IMR-90 (cell line): Measurements from ENCODE around the gene ADGRG2. TPM values are rescaled to one million over a fixed set of nuclear protein-coding genes. Genes with fewer than 3 reads are reported as not detected.
A peak's percentile ranks its signal among the peaks of the same experiment; 100 is the strongest.

Experiments used
- ATAC-seq: fragments of 200-7000 bp; cut with Tn5 transposase; 2 replicates; pipeline ENCODE4 v1.9.1; 2020; ENCODE audit warnings: low read depth, mild to moderate bottlenecking, moderate library complexity
- BruUV-seq: library from RNA; stranded (reverse); fragments of 400-500 nt; replicated peaks from 2 replicates; lab custom pipeline; 2021; lab: Mats Ljungman, UMichigan
- CTCF ChIA-PET: fragments of 300-600 bp; formaldehyde crosslinking; extraction: SDS; loops from one replicate; lab custom pipeline; 2021; ENCODE audit warnings: antibody characterized with exemption; lab: Yijun Ruan, JAX
- POLR2A ChIA-PET: fragments of 300-600 bp; sonication (Branson Sonifier 250); formaldehyde crosslinking; loops from one replicate; lab custom pipeline; 2022; ENCODE audit warnings: antibody characterized with exemption; ENCODE audit not compliant: unreplicated experiment; lab: Charles Lee
- DNase-seq: peaks from one replicate; pipeline ENCODE4 v3.0.0; 2013
- H2AFZ ChIP-seq: replicated peaks from 2 replicates; pipeline ENCODE3; 2013; ENCODE audit warnings: low read length, mild to moderate bottlenecking; ENCODE audit not compliant: poor library complexity
- H2AK5ac ChIP-seq: 2 replicates; pipeline ENCODE4 v1.6.1; 2013; ENCODE audit warnings: low read depth, low read length, inconsistent platforms
- H2AK9ac ChIP-seq: replicated peaks from 2 replicates; pipeline ENCODE3; 2013; ENCODE audit warnings: mild to moderate bottlenecking, low read depth, low read length, moderate library complexity; ENCODE audit not compliant: poor library complexity
- H2BK120ac ChIP-seq: 2 replicates; pipeline ENCODE4 v1.6.1; 2013; ENCODE audit warnings: low read depth, low read length, inconsistent platforms
- H2BK15ac ChIP-seq: 3 replicates; pipeline ENCODE4 v1.6.1; 2013; ENCODE audit warnings: low read depth, low read length, inconsistent platforms
- H2BK20ac ChIP-seq: 2 replicates; pipeline ENCODE4 v1.6.1; 2013; ENCODE audit warnings: low read depth, mild to moderate bottlenecking, inconsistent platforms, low read length, moderate library complexity
- H2BK5ac ChIP-seq: 2 replicates; pipeline ENCODE4 v1.6.1; 2013; ENCODE audit warnings: mild to moderate bottlenecking, low read depth, low read length, inconsistent platforms; ENCODE audit not compliant: poor library complexity, severe bottlenecking
- H3K14ac ChIP-seq: replicated peaks from 2 replicates; pipeline ENCODE4 v1.6.1; 2013; ENCODE audit warnings: low read depth, low read length, inconsistent platforms
- H3K18ac ChIP-seq: 2 replicates; pipeline ENCODE4 v1.6.1; 2013; ENCODE audit warnings: low read depth, low read length, control low read depth
- H3K23ac ChIP-seq: 2 replicates; pipeline ENCODE4 v1.6.1; 2013; ENCODE audit warnings: low read depth, low read length, inconsistent platforms
- H3K27ac ChIP-seq: 2 replicates; pipeline ENCODE4 v1.5.1; 2013; ENCODE audit warnings: mild to moderate bottlenecking, control low read depth, low read length; ENCODE audit not compliant: insufficient read depth
- H3K27me3 ChIP-seq: 2 replicates; pipeline ENCODE4 v1.6.1; 2013; ENCODE audit warnings: low read length; ENCODE audit not compliant: control insufficient read depth, insufficient read depth
- H3K36me3 ChIP-seq: 2 replicates; pipeline ENCODE4 v1.6.1; 2013; ENCODE audit warnings: low read length, mixed read lengths; ENCODE audit not compliant: control insufficient read depth, insufficient read depth
- H3K4ac ChIP-seq: 2 replicates; pipeline ENCODE4 v1.6.1; 2013; ENCODE audit warnings: low read depth, low read length, inconsistent platforms
- H3K4me1 ChIP-seq: 2 replicates; pipeline ENCODE4 v1.6.1; 2013; ENCODE audit warnings: low read length, mixed read lengths; ENCODE audit not compliant: control insufficient read depth, insufficient read depth
- H3K4me2 ChIP-seq: 2 replicates; pipeline ENCODE4 v1.6.1; 2013; ENCODE audit warnings: low read depth, mild to moderate bottlenecking, control low read depth, low read length, moderate library complexity
- H3K4me3 ChIP-seq: 2 replicates; pipeline ENCODE4 v1.5.1; 2013; ENCODE audit warnings: low read depth, mild to moderate bottlenecking, control low read depth, low read length, moderate library complexity; ENCODE audit not compliant: insufficient read depth
- H3K56ac ChIP-seq: 2 replicates; pipeline ENCODE4 v1.6.1; 2013; ENCODE audit warnings: low read length, inconsistent platforms; ENCODE audit not compliant: insufficient read depth; ENCODE audit errors: extremely low read depth
- H3K79me1 ChIP-seq, 2 experiments: 2 replicates each; pipeline ENCODE4 v1.6.1; 2013; ENCODE audit warnings: low read length in 2 of 2, inconsistent platforms in 1 of 2, low read depth in 1 of 2
- H3K9ac ChIP-seq: 2 replicates; pipeline ENCODE4 v1.6.1; 2013; ENCODE audit warnings: low read depth, low read length, control low read depth
- H3K9me1 ChIP-seq: 2 replicates; pipeline ENCODE4 v1.6.1; 2013; ENCODE audit warnings: low read length, inconsistent platforms; ENCODE audit not compliant: insufficient read depth
- H3K9me3 ChIP-seq: 2 replicates; pipeline ENCODE4 v1.6.1; 2013; ENCODE audit warnings: low read length; ENCODE audit not compliant: control insufficient read depth, insufficient read depth
- H4K20me1 ChIP-seq: 2 replicates; pipeline ENCODE4 v1.6.1; 2013; ENCODE audit warnings: low read length, inconsistent platforms; ENCODE audit not compliant: insufficient read depth
- H4K5ac ChIP-seq: 2 replicates; pipeline ENCODE4 v1.6.1; 2013; ENCODE audit warnings: mild to moderate bottlenecking, low read depth, low read length, control low read depth
- H4K8ac ChIP-seq, 2 experiments: 2 replicates each; pipeline ENCODE4 v1.6.1; 2013; ENCODE audit warnings: low read depth in 2 of 2, low read length in 2 of 2, control low read depth in 1 of 2, inconsistent platforms in 1 of 2
- H4K91ac ChIP-seq: 2 replicates; pipeline ENCODE4 v1.6.1; 2013; ENCODE audit warnings: low read depth, low read length, inconsistent platforms; ENCODE audit not compliant: insufficient read depth
- FOS ChIP-seq: fragments of 150-350 bp; IDR thresholded peaks from 2 replicates; pipeline ENCODE4 v1.6.1; 2016; ENCODE audit warnings: low read depth, low read length
- MXI1 ChIP-seq: IDR thresholded peaks from 2 replicates; pipeline ENCODE4 v1.6.1; 2012; ENCODE audit warnings: low read depth, mild to moderate bottlenecking, low read length, moderate library complexity, borderline replicate concordance
- SMC3 ChIP-seq: fragments of 150-350 bp; IDR thresholded peaks from 2 replicates; pipeline ENCODE4 v1.6.1; 2016; ENCODE audit warnings: low read depth, mild to moderate bottlenecking, antibody characterized with exemption, low read length, moderate library complexity
- WGBS, 2 experiments: methylation state at CpG; one replicate each; pipeline versions ENCODE4 v1.1.5 to v1.1.7; 2013; ENCODE audit warnings: missing lambda C conversion rate in 2 of 2; ENCODE audit not compliant: insufficient read length in 1 of 2; ENCODE audit errors: extremely low coverage in 2 of 2; 5-methylcytosine and 5-hydroxymethylcytosine counted together
- dilution Hi-C: fragments of 300-500 bp; cut with HindIII; formaldehyde crosslinking; loops from one replicate; pipeline ENCODE4 v1.14.3; 2018; ENCODE audit warnings: low sequenced_read_pairs; ENCODE audit not compliant: unreplicated experiment
- in situ Hi-C: fragments of 300-500 bp; cut with MboI; formaldehyde crosslinking; loops from 3 replicates; pipeline ENCODE4 v1.14.3; 2019; ENCODE audit warnings: low sequenced_read_pairs, inconsistent platforms, mixed read lengths
- intact Hi-C: fragments of 100-400 bp; cut with micrococcal nuclease; formaldehyde crosslinking; loops from 2 replicates; pipeline ENCODE4 v1.10.0; 2022
- polyA plus RNA-seq, 3 experiments: library from polyadenylated mRNA; depleted of rRNA; stranded (reverse); fragments of >200 nt; gene quantifications; 2 replicates each; pipeline ENCODE4 v1.2.3, GENCODE V29; 2012; ENCODE audit warnings: low replicate concordance in 1 of 3
- total RNA-seq: library from RNA; depleted of rRNA; stranded (reverse); fragments of >200 nt; gene quantifications from 2 replicates; pipeline ENCODE4 v1.2.3, GENCODE V29; 2012

ADGRG2 gene
- total and polyA plus RNA-seq, 2 of the 4 experiments (the other 2 are of a cell fraction), result under 0.01 to 0.07 TPM

- TF ChIP-seq MXI1 (no peak), SMC3 (no peak), FOS (0 out of 2 replicates have a peak, but pooled peaks have one; percentile 13)
Measured at GRCh38 chrX:19063030-19063429, 59.2 kb downstream of the ADGRG2 start.

More at GRCh38 chrX:19063030-19063429, 59.2 kb downstream of the ADGRG2 start:
- Histone ChIP-seq H2AFZ (no peak overlapping the region), H3K27ac (no peak overlapping the region), H2AK5ac (no peak overlapping the region), H3K14ac (no peak overlapping the region), H3K4me3 (no peak overlapping the region), H2BK5ac (no peak overlapping the region), H3K18ac (no peak overlapping the region), H4K5ac (no peak overlapping the region), H3K56ac (no peak overlapping the region), H3K4me1 (no peaks in the 10 kb centered on the region), H3K36me3 (no peaks in the 10 kb centered on the region), H3K23ac (no peak overlapping the region), H3K9ac (no peak overlapping the region), H3K27me3 (no peaks in the 10 kb centered on the region), H3K4me2 (no peak overlapping the region), H3K9me3 (no peaks in the 10 kb centered on the region), H3K4ac (no peak overlapping the region), H2BK15ac (no peak overlapping the region), H2AK9ac (no peak overlapping the region), H3K9me1 (no peaks in the 10 kb centered on the region), H2BK20ac (no peak overlapping the region), H3K79me1 (no peaks in the 10 kb centered on the region), H4K8ac (no peak overlapping the region), H4K91ac (no peak overlapping the region), H4K20me1 (no peaks in the 10 kb centered on the region), H2BK120ac (no peak overlapping the region; the same call in 1 of the 2 replicates)
- in situ Hi-C loops, result no loop called here
- peak; percentile 60 for ATAC-seq
- ChIA-PET CTCF (interaction anchor here (0.6 kb wide), 1 partner anchor 1296 kb away, joined by 4 read pairs; no protein-coding TSS in a partner anchor), POLR2A (no interaction called here)
- peak; percentile 62 for DNase-seq
- dilution Hi-C loops, result no loop called here
- BruUV-seq, result no TSS peak
- WGBS, 2 experiments, result 33% methylated on average over 1 of the region's 8 CpGs; no CpG with 5 or more reads in 1 of the 2 experiments
- intact Hi-C loops, result no loop called here
